Stimulated activated CD8-positive, alpha-beta memory T cell treated with anti-CD3 and anti-CD28 coated beads, Interleukin-7, amount 100 ng/mL, for 4 hours (primary cell): ENCODE measurements around the gene HS6ST1.

ENCODE experiments used
- DNase-seq, 2 donors: peaks; one replicate each; pipeline ENCODE4 v3.0.0-alpha.2; 2020; ENCODE audit warnings: low read depth in 2 of 2

HS6ST1 gene

GRCh38 chr2:128237911-128238697, 80.6 kb downstream of the HS6ST1 start:
- DNase-seq = no peak

GRCh38 chr2:128237081-128237534, 81.6 kb downstream of the HS6ST1 start:
- DNase-seq = no peak

DNA sequence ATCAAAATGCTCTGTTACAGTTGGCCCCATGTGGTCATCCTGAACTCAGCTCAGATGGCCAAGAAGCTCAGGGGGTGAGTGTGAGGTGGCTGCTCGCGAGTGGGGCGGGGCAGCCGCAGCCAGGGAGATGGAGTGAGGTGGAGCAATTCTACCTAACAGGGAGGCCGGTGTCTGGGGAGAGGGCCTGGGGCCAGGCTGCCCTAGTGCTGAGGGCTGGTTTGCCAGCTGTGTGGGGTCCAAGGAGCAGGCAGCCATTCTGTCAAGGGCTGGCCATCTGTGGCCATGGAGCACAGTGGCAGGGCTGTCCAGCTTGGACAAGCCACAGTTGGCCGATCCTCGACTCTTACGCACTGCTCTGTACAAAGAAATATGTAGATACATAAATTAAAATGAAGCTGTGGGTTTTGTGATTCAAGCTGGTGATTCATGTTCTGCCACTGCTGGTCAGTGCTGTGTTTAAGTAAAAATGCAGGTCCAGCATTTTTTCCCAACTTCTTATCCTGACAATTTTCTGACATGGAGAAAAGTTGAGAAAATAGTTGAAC, 82.1 kb downstream of the HS6ST1 start:
- DNase-seq = no peak

DNA sequence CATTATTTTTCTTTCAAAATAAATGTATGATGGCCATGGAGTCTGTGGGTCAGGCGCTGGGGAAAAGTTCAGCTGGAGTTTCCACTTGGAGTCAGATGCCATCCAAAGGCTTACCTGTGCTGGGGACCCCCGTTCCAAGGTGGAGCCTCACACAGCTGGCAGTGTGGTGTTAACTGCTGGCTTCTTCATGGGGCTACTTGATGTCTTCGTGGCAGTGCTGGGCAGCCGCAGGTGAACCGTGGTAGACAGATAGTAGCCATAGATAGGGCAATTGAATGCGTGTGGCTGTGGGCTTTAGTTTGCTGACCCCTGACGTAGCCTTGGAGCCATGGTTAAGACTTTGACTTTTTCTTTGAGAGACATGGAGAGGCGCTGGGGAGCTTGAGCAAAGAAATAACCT, 83.1 kb downstream of the HS6ST1 start:
- no peak for DNase-seq

- DNase-seq = no peak
These were observed 84.1 kb downstream of the HS6ST1 start for GRCh38 chr2:128234613-128235012.

DNA sequence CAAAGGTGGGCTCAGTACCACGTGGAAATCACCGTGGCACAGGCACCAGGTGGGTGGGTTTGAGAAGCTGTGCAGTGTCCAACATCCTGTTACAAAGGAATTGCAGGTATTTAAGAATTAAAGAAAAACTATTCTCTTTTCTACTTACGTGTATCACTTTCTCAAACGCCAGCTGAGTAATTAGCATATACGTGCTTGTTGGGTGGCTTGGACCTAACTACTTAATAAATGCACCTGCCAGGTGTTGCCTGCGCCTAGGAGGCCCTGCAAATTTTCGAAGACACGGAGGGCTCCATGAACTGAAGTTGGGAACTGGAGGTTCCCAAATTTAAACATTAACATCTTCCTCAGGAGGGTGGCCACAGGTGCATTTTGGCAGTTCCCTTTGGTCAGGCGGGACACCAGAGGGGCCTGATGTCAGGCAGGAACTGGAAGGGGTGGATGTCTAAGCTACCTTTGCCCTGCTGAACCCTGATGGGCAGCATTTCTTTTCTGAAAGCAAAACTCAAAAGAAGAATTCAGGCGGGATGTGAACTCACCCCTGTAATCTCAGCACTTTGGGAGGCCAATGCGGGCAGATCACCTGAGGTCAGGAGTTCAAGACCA, 84.8 kb downstream of the HS6ST1 start:
- DNase-seq = no peak

GRCh38 chr2:128232965-128233789, 85.5 kb downstream of the HS6ST1 start:
- peak; percentile 60 to 81 for DNase-seq

GRCh38 chr2:128228894-128229293, 89.8 kb downstream of the HS6ST1 start:
- DNase-seq = no peak

DNA sequence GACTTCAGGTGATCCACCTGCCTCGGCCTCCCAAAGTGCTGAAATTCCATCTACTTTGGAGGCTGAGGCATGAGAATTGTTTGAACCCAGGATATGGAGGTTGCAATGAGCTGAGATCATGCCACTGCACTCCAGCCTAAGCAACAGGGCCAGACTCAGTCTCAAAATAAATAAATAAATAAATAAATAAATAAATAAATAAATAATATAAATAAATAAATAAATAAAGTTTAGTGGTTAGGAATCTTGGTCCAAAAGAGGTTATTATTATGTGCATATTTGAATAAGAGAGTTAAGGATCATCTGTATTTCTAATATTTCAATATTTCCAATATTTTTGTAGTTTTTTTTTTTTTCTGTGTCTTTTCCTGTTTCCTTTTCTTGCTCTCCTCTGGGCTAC, 90.8 kb downstream of the HS6ST1 start:
- DNase-seq = no peak

GRCh38 chr2:128219891-128220290, 98.8 kb downstream of the HS6ST1 start:
- DNase-seq = no peak

- DNase-seq = no peak
These were observed 101.0 kb downstream of the HS6ST1 start for GRCh38 chr2:128217671-128218070.

DNA sequence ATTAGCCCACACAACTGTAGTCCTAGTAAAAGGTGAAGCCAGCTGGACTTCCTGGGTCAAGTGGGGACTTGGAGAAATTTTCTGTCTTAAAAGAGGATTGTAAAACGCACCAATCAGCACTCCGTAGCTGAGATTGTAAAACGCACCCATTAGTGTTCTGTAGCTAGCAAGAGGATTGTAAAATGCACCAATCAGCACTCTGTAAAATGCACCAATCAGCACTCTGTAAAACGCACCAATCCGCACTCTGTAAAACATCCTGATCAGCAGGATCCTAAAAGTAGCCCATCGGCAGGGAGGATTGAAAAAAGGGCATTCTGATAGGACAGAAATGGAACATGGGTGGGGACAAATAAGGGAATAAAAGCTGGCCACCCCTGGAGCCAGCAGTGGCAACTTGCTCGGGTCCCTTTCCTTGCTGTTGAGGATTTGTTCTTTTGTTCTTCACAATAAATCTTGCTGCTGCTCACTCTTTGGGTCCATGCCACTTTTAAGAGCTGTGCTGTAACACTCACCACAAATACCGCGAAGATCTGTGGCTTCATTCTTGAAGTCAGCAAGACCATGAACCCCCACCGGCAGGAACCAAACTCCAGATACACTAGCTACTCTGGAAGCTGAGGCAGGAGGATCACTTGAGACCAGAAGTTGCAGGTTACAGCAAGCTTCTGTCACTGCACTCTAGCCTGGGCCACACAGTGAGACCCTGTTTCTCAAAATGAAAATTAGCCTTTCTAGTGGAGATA, 102.6 kb downstream of the HS6ST1 start:
- DNase-seq = no peak
